CD14-positive monocyte (primary cell): ENCODE results near the gene TOGARAM2. TPM values are rescaled to one million over a fixed set of nuclear protein-coding genes. Genes with fewer than 3 reads are reported as not detected.

Source experiments
- DNase-seq, 3 donors: peaks; one replicate each; pipeline ENCODE4 v3.0.0-alpha.2; 2011 to 2022
- H2AFZ ChIP-seq: 2 replicates; pipeline ENCODE4 v1.6.0; 2012; ENCODE audit warnings: mild to moderate bottlenecking, low read depth, low read length, inconsistent platforms; ENCODE audit not compliant: insufficient read depth, poor library complexity, severe bottlenecking
- H3K27ac ChIP-seq, 2 donors: 1 replicate in 1 of 2; 2 replicates in 1 of 2; pipeline ENCODE4 v1.5.1; 2012 to 2013; ENCODE audit warnings: low read length in 2 of 2, control low read depth in 1 of 2, inconsistent platforms in 1 of 2, low read depth in 1 of 2, mild to moderate bottlenecking in 1 of 2
- H3K27me3 ChIP-seq, 2 donors: one replicate each; pipeline versions ENCODE4 v1.6.0 to v1.6.1; 2011 to 2013; ENCODE audit warnings: low read length in 2 of 2; ENCODE audit not compliant: control insufficient read depth in 2 of 2, insufficient read depth in 2 of 2
- H3K36me3 ChIP-seq, 2 donors: replicated peaks in 1 of 2; 1 replicate in 1 of 2; 2 replicates in 1 of 2; pipeline versions ENCODE4 v1.5.1 to v1.6.1; 2012 to 2013; ENCODE audit warnings: low read length in 2 of 2, control low read depth in 1 of 2, inconsistent platforms in 1 of 2, mild to moderate bottlenecking in 1 of 2; ENCODE audit not compliant: insufficient read depth in 2 of 2, control insufficient read depth in 1 of 2
- H3K4me1 ChIP-seq, 2 donors: 1 replicate in 1 of 2; 2 replicates in 1 of 2; pipeline versions ENCODE4 v1.5.1 to v1.6.1; 2012 to 2013; ENCODE audit warnings: low read length in 2 of 2, control low read depth in 1 of 2, inconsistent platforms in 1 of 2, mild to moderate bottlenecking in 1 of 2, moderate library complexity in 1 of 2; ENCODE audit not compliant: insufficient read depth in 2 of 2, control insufficient read depth in 1 of 2
- H3K4me2 ChIP-seq: replicated peaks from 2 replicates; pipeline ENCODE3; 2012; ENCODE audit warnings: low read length, moderate library complexity, mild to moderate bottlenecking; ENCODE audit not compliant: poor library complexity, severe bottlenecking; ENCODE audit errors: extremely low read depth
- H3K4me3 ChIP-seq, 3 experiments: fragments of 200-600 bp in 1 of 3; sonication (generic) in 1 of 3; replicated peaks in 1 of 3; 1 replicate in 2 of 3; 2 replicates in 1 of 3; pipeline ENCODE4 v1.5.1; 2011 to 2013; ENCODE audit warnings: low read length in 3 of 3, mild to moderate bottlenecking in 3 of 3, control low read depth in 2 of 3, low read depth in 2 of 3, inconsistent platforms in 1 of 3, moderate library complexity in 1 of 3
- H3K79me2 ChIP-seq: 2 replicates; pipeline ENCODE4 v1.6.0; 2012; ENCODE audit warnings: mild to moderate bottlenecking, control low read depth, inconsistent platforms, low read length, moderate library complexity; ENCODE audit not compliant: insufficient read depth
- H3K9ac ChIP-seq: 2 replicates; pipeline ENCODE4 v1.6.0; 2017; ENCODE audit warnings: low read length, mild to moderate bottlenecking; ENCODE audit not compliant: insufficient read depth, poor library complexity, severe bottlenecking
- H3K9me3 ChIP-seq, 2 donors: replicated peaks in 1 of 2; 1 replicate in 1 of 2; 2 replicates in 1 of 2; pipeline versions ENCODE4 v1.5.1 to v1.6.1; 2012 to 2013; ENCODE audit warnings: low read length in 2 of 2, control low read depth in 1 of 2; ENCODE audit not compliant: control insufficient read depth in 1 of 2, insufficient read depth in 1 of 2
- H4K20me1 ChIP-seq: 2 replicates; pipeline ENCODE4 v1.6.0; 2012; ENCODE audit warnings: mild to moderate bottlenecking, low read length, control low read depth, moderate library complexity; ENCODE audit not compliant: insufficient read depth
- H3K27ac Mint-ChIP-seq, 7 donors: one replicate each; pipeline ENCODE4 v1.8.0; 2020; ENCODE audit warnings: mild to moderate bottlenecking in 7 of 7, mixed read lengths in 7 of 7, moderate library complexity in 6 of 7, inconsistent platforms in 2 of 7
- H3K27me3 Mint-ChIP-seq, 3 donors: one replicate each; pipeline ENCODE4 v1.8.0; 2021 to 2022; ENCODE audit warnings: low read depth in 3 of 3, mild to moderate bottlenecking in 3 of 3, mixed read lengths in 3 of 3, moderate library complexity in 3 of 3, inconsistent platforms in 1 of 3
- H3K36me3 Mint-ChIP-seq, 2 donors: one replicate each; pipeline ENCODE4 v1.8.0; 2020; ENCODE audit warnings: mixed read lengths in 2 of 2, inconsistent platforms in 1 of 2, mild to moderate bottlenecking in 1 of 2
- H3K4me1 Mint-ChIP-seq: one replicate; pipeline ENCODE4 v1.8.0; 2020; ENCODE audit warnings: mild to moderate bottlenecking, mixed read lengths
- H3K4me3 Mint-ChIP-seq, 2 donors: one replicate each; pipeline ENCODE4 v1.8.0; 2020; ENCODE audit warnings: mild to moderate bottlenecking in 2 of 2, mixed read lengths in 2 of 2, moderate library complexity in 1 of 2
- H3K9me3 Mint-ChIP-seq, 7 donors: one replicate each; pipeline ENCODE4 v1.8.0; 2020 to 2022; ENCODE audit warnings: mixed read lengths in 7 of 7, mild to moderate bottlenecking in 6 of 7, moderate library complexity in 6 of 7, inconsistent platforms in 2 of 7
- WGBS: methylation state at CpG from one replicate; pipeline ENCODE4 v1.1.5; 2013; ENCODE audit warnings: missing lambda C conversion rate; ENCODE audit not compliant: insufficient coverage; 5-methylcytosine and 5-hydroxymethylcytosine counted together
- intact Hi-C, 2 donors: fragments of 100-400 bp; cut with micrococcal nuclease; formaldehyde crosslinking; loops; one replicate each; pipeline versions ENCODE4 v1.15.0 to v1.15.1; 2023
- polyA plus RNA-seq, 3 donors: library from polyadenylated mRNA; depleted of rRNA in 1 of 3; unstranded in 2 of 3; stranded (reverse) in 1 of 3; fragments of 300-500 nt in 2 of 3; fragments of >200 nt in 1 of 3; fragmentation: Illumina TruSeq in 2 of 3; gene quantifications; 1 replicate in 2 of 3; 2 replicates in 1 of 3; pipeline ENCODE4 v1.2.3, GENCODE V29; 2012 to 2021
- TF ChIP-seq, protein P1 (sequence below): fragments of 200-600 bp; IDR thresholded peaks from one replicate; pipeline ENCODE4 v1.8.0; 2022; ENCODE audit warnings: antibody characterized with exemption, mild to moderate bottlenecking

Gene TOGARAM2
- polyA plus RNA-seq, 3 donors: 0.23 to 5.5 TPM; not detected in 1

DNA sequence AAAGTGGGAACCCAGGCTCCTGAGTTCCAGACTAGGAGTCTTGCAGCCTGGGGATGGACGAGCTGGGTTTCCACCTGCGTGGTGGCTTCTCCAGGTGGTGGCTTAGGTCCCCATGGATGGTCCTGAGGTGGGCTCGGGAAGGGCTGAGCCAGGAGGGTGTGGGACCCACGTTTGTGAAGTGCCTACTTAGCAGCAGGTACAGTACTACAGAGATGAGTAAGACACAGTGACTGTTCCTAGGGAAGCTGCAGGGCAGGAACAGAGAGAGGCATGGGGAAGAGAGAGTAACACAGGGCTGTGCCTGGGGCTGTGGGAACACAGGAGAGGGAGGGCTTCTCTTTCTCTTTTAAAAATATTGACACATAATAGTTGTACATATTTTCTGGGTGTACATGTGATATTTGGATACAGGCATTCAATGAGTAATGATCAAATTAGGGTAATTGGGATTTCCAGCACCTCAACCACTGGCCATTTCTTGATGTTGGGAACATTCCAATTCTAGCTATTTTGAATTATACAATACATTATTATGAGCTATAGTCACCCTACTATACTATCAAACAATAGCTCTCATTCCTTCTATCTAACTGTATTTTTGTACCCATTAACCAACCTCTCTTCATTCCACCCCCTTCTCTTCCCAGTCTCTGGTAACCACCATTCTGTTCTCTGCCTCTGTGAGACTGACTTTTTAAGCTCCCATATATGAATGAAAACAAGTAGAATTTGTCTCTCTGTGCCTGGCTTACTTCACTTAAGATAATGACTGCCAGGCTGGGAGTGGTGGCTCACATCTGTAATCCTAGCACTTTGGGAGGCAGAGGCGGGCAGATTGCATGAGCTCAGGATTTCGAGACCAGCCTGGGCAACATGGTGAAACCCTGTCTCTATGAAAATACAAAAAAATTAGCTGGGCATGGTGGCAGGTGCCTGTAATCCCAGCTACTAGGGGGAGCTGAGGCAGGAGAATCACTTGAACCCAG, 15.0 kb downstream of the TOGARAM2 start:
- Mint-ChIP-seq H3K4me3 (no peak overlapping the region), H3K27ac (peak overlapping the region in 1 of 7 donors; percentile 6), H3K4me1 (peaks cover 19% of the 10 kb centered on the region), H3K36me3 (no peaks in the 10 kb centered on the region), H3K9me3 (peaks cover 0 to 3% (median 0%) of the 10 kb centered on the region in 7 donors), H3K27me3 (no peaks in the 10 kb centered on the region)
- no peaks in the 10 kb centered on the region for H3K27me3 ChIP-seq
- H3K4me3 ChIP-seq: no peak overlapping the region
- no peaks in the 10 kb centered on the region for H3K9me3 ChIP-seq
- WGBS: 78% methylated on average over 3 of the region's 6 CpGs
- H2AFZ ChIP-seq: no peak overlapping the region
- no peak overlapping the region for H3K9ac ChIP-seq
- no peak overlapping the region for H3K4me2 ChIP-seq
- no peak overlapping the region for H3K27ac ChIP-seq
- no peak for DNase-seq
- TF ChIP-seq, protein P1, sequence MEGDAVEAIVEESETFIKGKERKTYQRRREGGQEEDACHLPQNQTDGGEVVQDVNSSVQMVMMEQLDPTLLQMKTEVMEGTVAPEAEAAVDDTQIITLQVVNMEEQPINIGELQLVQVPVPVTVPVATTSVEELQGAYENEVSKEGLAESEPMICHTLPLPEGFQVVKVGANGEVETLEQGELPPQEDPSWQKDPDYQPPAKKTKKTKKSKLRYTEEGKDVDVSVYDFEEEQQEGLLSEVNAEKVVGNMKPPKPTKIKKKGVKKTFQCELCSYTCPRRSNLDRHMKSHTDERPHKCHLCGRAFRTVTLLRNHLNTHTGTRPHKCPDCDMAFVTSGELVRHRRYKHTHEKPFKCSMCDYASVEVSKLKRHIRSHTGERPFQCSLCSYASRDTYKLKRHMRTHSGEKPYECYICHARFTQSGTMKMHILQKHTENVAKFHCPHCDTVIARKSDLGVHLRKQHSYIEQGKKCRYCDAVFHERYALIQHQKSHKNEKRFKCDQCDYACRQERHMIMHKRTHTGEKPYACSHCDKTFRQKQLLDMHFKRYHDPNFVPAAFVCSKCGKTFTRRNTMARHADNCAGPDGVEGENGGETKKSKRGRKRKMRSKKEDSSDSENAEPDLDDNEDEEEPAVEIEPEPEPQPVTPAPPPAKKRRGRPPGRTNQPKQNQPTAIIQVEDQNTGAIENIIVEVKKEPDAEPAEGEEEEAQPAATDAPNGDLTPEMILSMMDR: no peak
- H3K36me3 ChIP-seq: no peaks in the 10 kb centered on the region
- peaks cover 22 to 23% of the 10 kb centered on the region in 2 donors for H3K4me1 ChIP-seq
- intact Hi-C loops: no loop called here
- H4K20me1 ChIP-seq: no peaks in the 10 kb centered on the region
- no peaks in the 10 kb centered on the region for H3K79me2 ChIP-seq

DNA sequence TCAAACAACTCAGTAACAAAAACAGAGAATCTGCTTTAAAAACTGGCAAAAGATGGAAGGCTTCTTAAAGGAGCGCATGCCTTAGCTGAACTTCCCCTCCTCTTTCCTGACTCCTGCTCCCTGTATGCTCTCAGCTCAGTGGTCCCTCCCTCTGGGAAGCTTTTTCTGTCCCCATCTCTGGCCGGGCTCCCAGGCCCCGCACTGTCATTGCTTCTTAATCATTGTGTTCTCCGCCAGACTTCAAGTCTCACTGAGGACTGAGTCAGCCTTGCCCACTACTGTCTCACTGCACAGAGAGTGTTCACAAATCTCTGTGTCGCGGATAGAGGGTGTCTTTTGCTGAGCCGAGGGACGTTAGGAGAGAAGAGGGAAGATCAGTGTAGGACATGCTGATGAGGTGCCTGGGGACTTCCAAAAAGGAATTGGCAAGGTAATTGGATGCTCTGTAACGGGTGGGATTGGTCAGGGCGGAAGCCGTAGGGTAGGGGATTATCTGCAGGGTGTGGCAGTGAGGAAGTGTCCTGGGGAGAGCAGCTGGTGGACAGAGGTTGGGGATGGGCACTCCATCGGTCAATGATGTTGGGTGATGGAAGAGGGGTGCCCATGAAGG, 16.2 kb downstream of the TOGARAM2 start:
- H2AFZ ChIP-seq: no peak overlapping the region
- H3K27me3 Mint-ChIP-seq: peaks cover 0 to 2% (median 0%) of the 10 kb centered on the region in 3 donors
- no peak overlapping the region for H3K4me3 Mint-ChIP-seq
- H3K4me2 ChIP-seq: no peak overlapping the region
- 86% methylated on average over 11 of the region's 12 CpGs for WGBS
- intact Hi-C loops: no loop called here
- H3K4me1 Mint-ChIP-seq: peaks cover 19% of the 10 kb centered on the region
- H3K79me2 ChIP-seq: no peaks in the 10 kb centered on the region
- DNase-seq: no peak
- H3K27ac Mint-ChIP-seq: no peak overlapping the region
- H4K20me1 ChIP-seq: no peaks in the 10 kb centered on the region
- no peaks in the 10 kb centered on the region for H3K36me3 Mint-ChIP-seq
- peaks cover 0 to 1% (median 0%) of the 10 kb centered on the region in 7 donors for H3K9me3 Mint-ChIP-seq
- no peak overlapping the region for H3K4me3 ChIP-seq
- no peak overlapping the region for H3K27ac ChIP-seq
- H3K9me3 ChIP-seq: no peaks in the 10 kb centered on the region
- no peaks in the 10 kb centered on the region for H3K27me3 ChIP-seq
- no peak overlapping the region for H3K9ac ChIP-seq
- H3K4me1 ChIP-seq: peaks cover 23 to 25% of the 10 kb centered on the region in 2 donors
- no peaks in the 10 kb centered on the region for H3K36me3 ChIP-seq
- TF ChIP-seq, protein P1: no peak
